Kidney (tissue), 14 donors: ENCODE data around the gene GABBR2. TPM values are rescaled to one million over a fixed set of nuclear protein-coding genes. Genes with fewer than 3 reads are reported as not detected.

Experiments used
- DNase-seq, 5 donors: peaks; one replicate each; pipeline ENCODE4 v3.0.0-alpha.2; 2013 to 2020
- FAIRE-seq: peaks from 2 replicates; lab custom pipeline; 2012; peaks lifted over from hg19 to GRCh38; lab: Jason Lieb, UNC
- H3K27ac ChIP-seq, 2 donors: one replicate each; pipeline ENCODE4 v1.7.0; 2013; ENCODE audit warnings: low read depth in 2 of 2, low read length in 2 of 2, inconsistent platforms in 1 of 2
- H3K27me3 ChIP-seq: one replicate; pipeline ENCODE4 v1.7.1; 2013; ENCODE audit warnings: low read length, inconsistent platforms; ENCODE audit not compliant: control insufficient read depth, insufficient read depth
- H3K36me3 ChIP-seq, 3 donors: one replicate each; pipeline versions ENCODE4 v1.7.0 to v1.7.1; 2013; ENCODE audit warnings: low read length in 3 of 3, control low read depth in 1 of 3, inconsistent platforms in 1 of 3; ENCODE audit not compliant: insufficient read depth in 3 of 3, control insufficient read depth in 2 of 3
- H3K4me1 ChIP-seq, 3 donors: one replicate each; pipeline versions ENCODE4 v1.7.0 to v1.7.1; 2013; ENCODE audit warnings: low read length in 3 of 3, inconsistent platforms in 1 of 3, low read depth in 1 of 3; ENCODE audit not compliant: control insufficient read depth in 2 of 3, insufficient read depth in 2 of 3
- H3K4me3 ChIP-seq, 3 donors: one replicate each; pipeline versions ENCODE4 v1.7.0 to v1.8.1; 2013; ENCODE audit warnings: low read length in 3 of 3, control low read depth in 1 of 3, inconsistent platforms in 1 of 3
- H3K9ac ChIP-seq, 3 donors: one replicate each; pipeline versions ENCODE4 v1.7.0 to v1.7.1; 2013; ENCODE audit warnings: low read length in 3 of 3, control low read depth in 1 of 3, inconsistent platforms in 1 of 3
- H3K9me3 ChIP-seq, 3 donors: one replicate each; pipeline versions ENCODE4 v1.7.0 to v1.7.1; 2013; ENCODE audit warnings: low read length in 3 of 3, control low read depth in 1 of 3, inconsistent platforms in 1 of 3; ENCODE audit not compliant: control insufficient read depth in 2 of 3, insufficient read depth in 1 of 3
- intact Hi-C: fragments of 100-400 bp; cut with DNase I; formaldehyde crosslinking; loops from one replicate; pipeline ENCODE4 v1.11.1; 2022
- polyA plus RNA-seq: library from polyadenylated mRNA; stranded (reverse); fragments of 350-450 nt; fragmentation: Illumina TruSeq; extraction: RNeasy Lipid Tissue Mini Kit (QIAGEN cat#74804); gene quantifications from one replicate; pipeline ENCODE4 v1.2.3, GENCODE V29; 2014; ENCODE audit warnings: low read depth, low replicate concordance; ENCODE audit not compliant: insufficient read depth
- total RNA-seq: library from RNA; stranded (reverse); fragmentation: NEBNext Ultra II Directional; extraction: Animal tissue kit (Norgen Biotek cat#: 25700); gene quantifications from one replicate; pipeline ENCODE4 v1.2.1, GENCODE V29; 2021
- TF ChIP-seq, protein P1 (sequence below): IDR thresholded peaks from 3 replicates; pipeline ENCODE4 v1.5.1; 2012; ENCODE audit warnings: mild to moderate bottlenecking, moderate library complexity, borderline replicate concordance; ENCODE audit not compliant: insufficient read depth; ENCODE audit errors: extremely low read depth
- donor health status: control.
- donor health status: control.
- donor health status: control.
- donor health status: control.
- donor health status: control.
- donor health status: DM: yes; HTN: yes; CAD: no.
- donor health status: Normal renal cell carcinoma (clear cell type).

The GABBR2 gene
- total and polyA plus RNA-seq, 2 donors from 2014 or later = 0.06 TPM; not detected in 1

DNA sequence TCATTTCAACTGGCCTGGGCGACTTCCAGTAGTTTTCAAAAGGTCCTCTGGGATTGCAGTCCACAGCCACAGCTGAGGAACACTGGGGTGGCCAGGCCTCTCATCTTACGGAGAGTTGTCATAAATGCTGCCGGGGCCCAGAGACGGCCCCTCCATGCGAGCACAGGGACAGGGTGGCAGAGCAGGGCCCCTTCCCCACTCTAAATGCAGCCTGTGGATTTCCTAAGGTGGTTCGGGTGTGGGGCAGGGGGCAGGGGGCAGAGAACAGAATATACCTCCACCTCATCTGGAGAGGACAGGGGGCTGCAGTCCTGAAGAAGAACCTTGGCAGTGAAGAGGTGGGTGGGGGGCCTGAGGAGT lies 339.7 kb downstream of the GABBR2 start:
- Histone ChIP-seq H3K9ac (no peak overlapping the region), H3K9me3 (peaks cover 2 to 15% (median 2%) of the 10 kb centered on the region in 3 donors), H3K27me3 (no peaks in the 10 kb centered on the region), H3K4me3 (no peak overlapping the region), H3K4me1 (no peaks in the 10 kb centered on the region), H3K27ac (no peak overlapping the region), H3K36me3 (no peaks in the 10 kb centered on the region)
- intact Hi-C loops = no loop called here
- DNase-seq (no peak), FAIRE-seq (no peak)
- TF ChIP-seq, protein P1, sequence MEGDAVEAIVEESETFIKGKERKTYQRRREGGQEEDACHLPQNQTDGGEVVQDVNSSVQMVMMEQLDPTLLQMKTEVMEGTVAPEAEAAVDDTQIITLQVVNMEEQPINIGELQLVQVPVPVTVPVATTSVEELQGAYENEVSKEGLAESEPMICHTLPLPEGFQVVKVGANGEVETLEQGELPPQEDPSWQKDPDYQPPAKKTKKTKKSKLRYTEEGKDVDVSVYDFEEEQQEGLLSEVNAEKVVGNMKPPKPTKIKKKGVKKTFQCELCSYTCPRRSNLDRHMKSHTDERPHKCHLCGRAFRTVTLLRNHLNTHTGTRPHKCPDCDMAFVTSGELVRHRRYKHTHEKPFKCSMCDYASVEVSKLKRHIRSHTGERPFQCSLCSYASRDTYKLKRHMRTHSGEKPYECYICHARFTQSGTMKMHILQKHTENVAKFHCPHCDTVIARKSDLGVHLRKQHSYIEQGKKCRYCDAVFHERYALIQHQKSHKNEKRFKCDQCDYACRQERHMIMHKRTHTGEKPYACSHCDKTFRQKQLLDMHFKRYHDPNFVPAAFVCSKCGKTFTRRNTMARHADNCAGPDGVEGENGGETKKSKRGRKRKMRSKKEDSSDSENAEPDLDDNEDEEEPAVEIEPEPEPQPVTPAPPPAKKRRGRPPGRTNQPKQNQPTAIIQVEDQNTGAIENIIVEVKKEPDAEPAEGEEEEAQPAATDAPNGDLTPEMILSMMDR = no peak

GRCh38 chr9:98368366-98369065 lies 340.2 kb downstream of the GABBR2 start:
- Histone ChIP-seq H3K4me1 (no peaks in the 10 kb centered on the region), H3K27ac (no peak overlapping the region), H3K36me3 (no peaks in the 10 kb centered on the region), H3K9ac (no peak overlapping the region), H3K9me3 (peaks cover 2 to 15% (median 2%) of the 10 kb centered on the region in 3 donors), H3K4me3 (no peak overlapping the region), H3K27me3 (no peaks in the 10 kb centered on the region)
- TF ChIP-seq, protein P1 = no peak
- FAIRE-seq (no peak), DNase-seq (peak in 1 of 5 donors; percentile 43)
- intact Hi-C loops = no loop called here

- FAIRE-seq = no peak
- intact Hi-C loops = no loop called here
Measured at GRCh38 chr9:98367923-98368322, 340.8 kb downstream of the GABBR2 start.

More at GRCh38 chr9:98367923-98368322, 340.8 kb downstream of the GABBR2 start:
- Histone ChIP-seq H3K9ac (no peak overlapping the region), H3K4me1 (no peaks in the 10 kb centered on the region), H3K9me3 (peaks cover 2 to 15% (median 2%) of the 10 kb centered on the region in 3 donors), H3K4me3 (no peak overlapping the region), H3K27ac (no peak overlapping the region), H3K27me3 (no peaks in the 10 kb centered on the region), H3K36me3 (no peaks in the 10 kb centered on the region)
- TF ChIP-seq, protein P1 = no peak
- no peak for DNase-seq
